ENCODE results near the gene NRG2. TPM values are rescaled to one million over a fixed set of nuclear protein-coding genes. Genes with fewer than 3 reads are reported as not detected.

NRG2 gene
- total and polyA plus RNA-seq, 10 donors: 0.83 to 7.7 (median 4.4) TPM

- H3K36me3 ChIP-seq: no peaks in the 10 kb centered on the region
- DNase-seq: no peak
- no peaks in the 10 kb centered on the region for H3K4me1 ChIP-seq
- H3K27ac ChIP-seq: no peak overlapping the region
- intact Hi-C loops (cut with DNase I; ENCODE audit: low total_unique reads): no loop called here
- no peaks in the 10 kb centered on the region for H3K9me3 ChIP-seq
- TF ChIP-seq POLR2A (IDR thresholded peaks at IDR 0.05) (no peak), CTCF (IDR thresholded peaks at IDR 0.05 in 8 of 11, conservative IDR thresholded peaks at IDR 0.05 in 3 of 11) (no peak), POLR2AphosphoS5 (IDR thresholded peaks at IDR 0.05) (no peak)
- peaks cover 0 to 65% (median 0%) of the 10 kb centered on the region in 7 donors for H3K27me3 ChIP-seq (replicated peaks in 1 of 7)
- WGBS, 5 donors: 89 to 95% (median 93%) methylated on average over 16 to 17 of the region's 17 CpGs
- no peak overlapping the region for H3K4me3 ChIP-seq
Measured at GRCh38 chr5:139804800-139805397, 238.2 kb downstream of the NRG2 start.

GRCh38 chr5:139803978-139804377, 239.1 kb downstream of the NRG2 start:
- TF ChIP-seq POLR2A (IDR thresholded peaks at IDR 0.05) (no peak), POLR2AphosphoS5 (IDR thresholded peaks at IDR 0.05) (no peak), CTCF (IDR thresholded peaks at IDR 0.05 in 8 of 11, conservative IDR thresholded peaks at IDR 0.05 in 3 of 11) (no peak)
- Histone ChIP-seq H3K4me1 (no peaks in the 10 kb centered on the region), H3K27ac (no peak overlapping the region), H3K36me3 (no peaks in the 10 kb centered on the region), H3K27me3 (replicated peaks in 1 of 7) (peaks cover 0 to 66% (median 0%) of the 10 kb centered on the region in 7 donors), H3K9me3 (no peaks in the 10 kb centered on the region), H3K4me3 (no peak overlapping the region)
- WGBS, 5 donors: 77 to 100% (median 93%) methylated on average over 2 of the region's 2 CpGs
- intact Hi-C loops (cut with DNase I; ENCODE audit: low total_unique reads): no loop called here
- DNase-seq: no peak

- intact Hi-C loops (cut with DNase I; ENCODE audit: low total_unique reads): no loop called here
- TF ChIP-seq POLR2A (IDR thresholded peaks at IDR 0.05): no peak
- no peak for TF ChIP-seq CTCF (IDR thresholded peaks at IDR 0.05 in 8 of 11, conservative IDR thresholded peaks at IDR 0.05 in 3 of 11)
- TF ChIP-seq POLR2AphosphoS5 (IDR thresholded peaks at IDR 0.05): no peak
- no peaks in the 10 kb centered on the region for H3K9me3 ChIP-seq
- peaks cover 9 to 18% (median 12%) of the 10 kb centered on the region in 6 donors for H3K4me1 ChIP-seq
- no peaks in the 10 kb centered on the region for H3K36me3 ChIP-seq
- DNase-seq: no peak
- peaks cover 8 to 92% (median 39%) of the 10 kb centered on the region in 7 donors for H3K27me3 ChIP-seq (replicated peaks in 1 of 7)
- no peak overlapping the region for H3K4me3 ChIP-seq
- H3K27ac ChIP-seq: no peak overlapping the region
Measured at GRCh38 chr5:139799359-139799758, 243.7 kb downstream of the NRG2 start.

GRCh38 chr5:139798883-139799282, 244.2 kb downstream of the NRG2 start:
- Histone ChIP-seq H3K27ac (no peak overlapping the region), H3K9me3 (no peaks in the 10 kb centered on the region), H3K36me3 (no peaks in the 10 kb centered on the region), H3K4me1 (peaks cover 9 to 18% (median 12%) of the 10 kb centered on the region in 6 donors), H3K4me3 (no peak overlapping the region), H3K27me3 (replicated peaks in 1 of 7) (peaks cover 8 to 96% (median 44%) of the 10 kb centered on the region in 7 donors)
- DNase-seq: no peak
- WGBS, 5 donors: 74 to 86% (median 79%) methylated on average over 2 of the region's 2 CpGs
- intact Hi-C loops (cut with DNase I; ENCODE audit: low total_unique reads): no loop called here
- TF ChIP-seq CTCF (IDR thresholded peaks at IDR 0.05 in 8 of 11, conservative IDR thresholded peaks at IDR 0.05 in 3 of 11) (no peak), POLR2A (IDR thresholded peaks at IDR 0.05) (no peak), POLR2AphosphoS5 (IDR thresholded peaks at IDR 0.05) (no peak)
